HCT116 (cell line): ENCODE data around the gene TANC1.

Source experiments
- CTCF ChIP-seq, 3 experiments: fragments of 200-600 bp in 1 of 3; sonication (generic) in 1 of 3; IDR thresholded peaks in 2 of 3; conservative IDR thresholded peaks in 1 of 3; 2 replicates each; pipeline ENCODE4 v1.5.1; 2012 to 2017; ENCODE audit warnings: low read depth in 2 of 3, low read length in 2 of 3, antibody characterized with exemption in 1 of 3, borderline replicate concordance in 1 of 3, control low read depth in 1 of 3, mild to moderate bottlenecking in 1 of 3, mixed read lengths in 1 of 3, mixed run types in 1 of 3, moderate library complexity in 1 of 3; ENCODE audit not compliant: insufficient read depth in 1 of 3
- POLR2AphosphoS5 ChIP-seq: IDR thresholded peaks from 2 replicates; pipeline ENCODE4 v1.6.1; 2011; ENCODE audit warnings: mild to moderate bottlenecking, low read depth, low read length, moderate library complexity
- ZNF274 ChIP-seq: fragments of 200-500 bp; sonication (Bioruptor generic); IDR thresholded peaks from 2 replicates; pipeline ENCODE4 v1.6.1; 2014; ENCODE audit warnings: mild to moderate bottlenecking, low read depth, low read length, inconsistent platforms

GRCh38 chr2:159217676-159218075, 249.2 kb downstream of the TANC1 start:
- no peak for TF ChIP-seq CTCF (IDR thresholded peaks at IDR 0.05 in 2 of 3, conservative IDR thresholded peaks at IDR 0.05 in 1 of 3; ENCODE audit: borderline replicate concordance in 1 of 3, insufficient read depth in 1 of 3, low read depth in 2 of 3, low read length in 2 of 3)
- TF ChIP-seq POLR2AphosphoS5, result no peak
- TF ChIP-seq ZNF274, result no peak
